ENCODE data around the gene PKNOX2. TPM values are rescaled to one million over a fixed set of nuclear protein-coding genes. Genes with fewer than 3 reads are reported as not detected.
A peak's percentile ranks its signal among the peaks of the same experiment; 100 is the strongest.

PKNOX2 gene
- total RNA-seq, 6 experiments from 2014 or later = 0.09 to 0.31 (median 0.14) TPM

DNA sequence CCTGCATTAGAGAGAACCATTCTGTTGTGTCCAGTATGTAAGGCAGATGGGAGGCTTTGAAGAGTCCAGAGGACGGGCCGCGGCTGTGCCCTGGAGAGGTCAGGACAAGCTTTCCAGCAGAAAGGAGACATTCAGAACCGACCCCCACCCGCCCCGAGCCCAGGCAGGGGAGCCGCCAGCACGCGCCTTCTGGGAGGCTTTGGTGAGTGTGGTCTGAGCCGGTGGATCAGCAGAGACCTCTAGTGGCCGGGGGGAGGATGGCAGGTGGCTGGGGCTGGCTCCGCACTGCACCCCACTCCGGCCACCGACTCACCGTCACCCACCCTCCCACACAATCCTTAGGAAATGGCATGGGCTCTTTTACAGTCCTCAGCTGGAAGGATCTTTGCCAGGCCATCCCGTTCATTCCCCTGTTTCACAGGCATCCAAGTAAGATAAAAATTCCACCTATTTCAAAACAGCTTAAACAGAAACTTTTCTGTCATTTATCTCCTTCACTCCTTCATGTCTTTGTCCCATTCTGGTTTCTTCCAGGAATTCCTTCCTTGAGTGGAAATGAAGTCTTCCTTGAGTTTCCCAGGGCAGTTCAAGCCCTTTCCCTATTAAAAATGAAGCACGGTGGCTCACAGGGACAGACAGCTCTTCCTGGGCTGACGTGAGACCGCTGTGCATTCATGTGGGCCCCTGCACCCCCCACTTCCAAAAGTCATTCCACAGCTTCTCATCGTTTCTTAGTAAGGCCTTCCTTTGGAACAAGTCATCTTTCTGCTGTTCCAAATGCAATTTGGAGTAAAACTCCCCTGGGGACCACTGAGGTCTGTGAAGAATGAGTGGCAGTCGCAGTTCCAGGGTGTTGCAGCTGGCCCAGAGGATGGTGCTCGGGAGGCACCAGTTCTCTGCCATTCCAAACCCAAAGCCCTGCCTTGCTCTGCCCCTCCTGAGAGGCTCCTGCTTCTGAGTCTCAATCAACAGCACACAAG is 240.6 kb downstream of the PKNOX2 start:
- Histone ChIP-seq H3K36me3 (no peaks in the 10 kb centered on the region), H3K4me3 (no peak overlapping the region), H3K27me3 (peaks cover 0 to 4% of the 10 kb centered on the region in 2 donors), H3K27ac (no peak overlapping the region), H3K4me1 (no peaks in the 10 kb centered on the region), H3K9me3 (no peaks in the 10 kb centered on the region)
- WGBS (ENCODE audit: insufficient coverage, low coverage, low lambda C conversion rate, missing lambda C conversion rate) = 36% methylated on average over 7 of the region's 22 CpGs
- no peak for TF ChIP-seq POLR2A (IDR thresholded peaks at IDR 0.05)
- TF ChIP-seq, protein P1, sequence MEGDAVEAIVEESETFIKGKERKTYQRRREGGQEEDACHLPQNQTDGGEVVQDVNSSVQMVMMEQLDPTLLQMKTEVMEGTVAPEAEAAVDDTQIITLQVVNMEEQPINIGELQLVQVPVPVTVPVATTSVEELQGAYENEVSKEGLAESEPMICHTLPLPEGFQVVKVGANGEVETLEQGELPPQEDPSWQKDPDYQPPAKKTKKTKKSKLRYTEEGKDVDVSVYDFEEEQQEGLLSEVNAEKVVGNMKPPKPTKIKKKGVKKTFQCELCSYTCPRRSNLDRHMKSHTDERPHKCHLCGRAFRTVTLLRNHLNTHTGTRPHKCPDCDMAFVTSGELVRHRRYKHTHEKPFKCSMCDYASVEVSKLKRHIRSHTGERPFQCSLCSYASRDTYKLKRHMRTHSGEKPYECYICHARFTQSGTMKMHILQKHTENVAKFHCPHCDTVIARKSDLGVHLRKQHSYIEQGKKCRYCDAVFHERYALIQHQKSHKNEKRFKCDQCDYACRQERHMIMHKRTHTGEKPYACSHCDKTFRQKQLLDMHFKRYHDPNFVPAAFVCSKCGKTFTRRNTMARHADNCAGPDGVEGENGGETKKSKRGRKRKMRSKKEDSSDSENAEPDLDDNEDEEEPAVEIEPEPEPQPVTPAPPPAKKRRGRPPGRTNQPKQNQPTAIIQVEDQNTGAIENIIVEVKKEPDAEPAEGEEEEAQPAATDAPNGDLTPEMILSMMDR (IDR thresholded peaks at IDR 0.05) = peak; percentile 77 to 95 (median 92)
- peak; percentile 68 to 78 (median 72) for DNase-seq
- ATAC-seq = peak; percentile 90 to 98 (median 94)
- intact Hi-C loops (cut with DNase I) = loop anchor here in 1 of 2 donors (10.0 kb wide), 1 partner anchor 320 kb away; no protein-coding TSS in a partner anchor

DNA sequence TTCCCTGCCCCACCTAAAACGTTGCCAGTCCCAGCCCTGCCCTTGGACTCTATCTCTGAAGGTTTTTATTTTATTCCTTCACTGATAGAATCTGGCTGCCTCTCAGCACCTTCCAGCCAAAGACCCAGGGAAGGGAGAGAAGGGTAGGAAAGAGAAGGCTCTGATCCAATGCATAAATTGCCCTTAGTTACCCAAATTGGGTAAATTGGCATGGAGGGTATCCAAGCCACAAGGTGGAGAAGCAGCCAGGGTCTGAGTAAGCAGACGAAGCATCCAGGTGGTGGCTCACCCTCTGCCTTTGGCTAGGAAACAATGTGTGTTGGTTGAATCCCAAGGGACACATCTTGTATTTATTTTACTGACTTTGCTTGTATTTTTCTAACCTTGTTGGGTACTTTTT is 242.5 kb downstream of the PKNOX2 start:
- no peak for ATAC-seq
- Histone ChIP-seq H3K36me3 (no peaks in the 10 kb centered on the region), H3K27ac (no peak overlapping the region), H3K4me3 (no peak overlapping the region), H3K27me3 (peaks cover 0 to 4% of the 10 kb centered on the region in 2 donors), H3K9me3 (no peaks in the 10 kb centered on the region), H3K4me1 (no peaks in the 10 kb centered on the region)
- no peak for TF ChIP-seq POLR2A (IDR thresholded peaks at IDR 0.05)
- TF ChIP-seq, protein P1 (IDR thresholded peaks at IDR 0.05) = no peak
- 19% methylated on average over 2 of the region's 2 CpGs for WGBS (ENCODE audit: insufficient coverage, low coverage, low lambda C conversion rate, missing lambda C conversion rate)
- DNase-seq = no peak
- intact Hi-C loops (cut with DNase I) = loop anchor here in 1 of 2 donors (10.0 kb wide), 1 partner anchor 322 kb away; no protein-coding TSS in a partner anchor

DNA sequence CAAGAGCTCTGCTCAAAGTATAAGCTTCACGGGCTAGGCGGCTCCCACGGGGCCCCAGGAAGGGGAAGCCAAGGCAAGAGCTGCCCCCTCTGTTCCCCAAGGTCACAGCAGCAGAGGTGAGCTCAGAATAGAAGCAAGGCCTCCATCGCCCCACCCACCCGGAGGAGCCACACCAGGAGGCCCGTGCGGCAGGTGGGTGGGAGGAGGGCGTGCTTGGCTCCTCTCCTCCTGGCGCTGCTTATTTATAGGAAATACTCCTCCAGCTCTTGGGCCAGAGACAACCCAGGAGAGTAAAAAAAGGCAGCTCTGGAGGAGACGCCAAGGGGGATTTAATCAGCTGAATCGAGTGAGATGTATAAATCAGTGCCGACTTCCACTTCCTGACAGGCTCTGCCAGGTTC is 243.8 kb downstream of the PKNOX2 start:
- H3K27ac ChIP-seq = no peak overlapping the region
- H3K4me1 ChIP-seq = no peaks in the 10 kb centered on the region
- ATAC-seq (no peak), DNase-seq (no peak)
- WGBS (ENCODE audit: insufficient coverage, low coverage, low lambda C conversion rate, missing lambda C conversion rate) = 30% methylated on average over 2 of the region's 12 CpGs
- TF ChIP-seq, protein P1 (IDR thresholded peaks at IDR 0.05) = no peak
- TF ChIP-seq POLR2A (IDR thresholded peaks at IDR 0.05) = no peak
- H3K9me3 ChIP-seq = no peaks in the 10 kb centered on the region
- peaks cover 0 to 4% of the 10 kb centered on the region in 2 donors for H3K27me3 ChIP-seq
- intact Hi-C loops (cut with DNase I) = loop anchor here in 1 of 2 donors (10.0 kb wide), 1 partner anchor 324 kb away; no protein-coding TSS in a partner anchor
- no peak overlapping the region for H3K4me3 ChIP-seq
- no peaks in the 10 kb centered on the region for H3K36me3 ChIP-seq

DNA sequence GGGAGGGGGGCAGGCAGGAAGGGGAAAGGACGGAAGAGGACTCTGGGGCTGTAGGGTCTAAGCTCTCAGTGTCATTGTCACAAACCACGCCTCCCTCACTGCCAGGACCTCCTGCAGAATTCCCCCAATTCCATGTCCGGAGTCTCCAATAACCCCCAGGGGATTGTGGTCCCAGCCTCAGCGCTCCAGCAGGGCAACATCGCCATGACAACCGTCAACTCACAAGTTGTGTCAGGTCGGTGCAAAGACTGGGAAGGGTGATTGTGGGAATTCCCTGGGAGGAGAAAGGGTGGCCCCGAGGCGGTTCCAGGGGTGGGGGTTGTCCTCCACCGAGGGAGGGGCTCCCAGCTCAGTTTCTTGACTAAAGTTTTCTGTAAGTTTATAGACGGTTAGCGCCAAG is 245.5 kb downstream of the PKNOX2 start:
- H3K27me3 ChIP-seq = peaks cover 0 to 3% of the 10 kb centered on the region in 2 donors
- 18% methylated on average over 5 of the region's 12 CpGs for WGBS (ENCODE audit: insufficient coverage, low coverage, low lambda C conversion rate, missing lambda C conversion rate)
- no peak for TF ChIP-seq POLR2A (IDR thresholded peaks at IDR 0.05)
- TF ChIP-seq, protein P1 (IDR thresholded peaks at IDR 0.05) = no peak
- no peak for DNase-seq
- ATAC-seq = no peak
- intact Hi-C loops (cut with DNase I) = no loop called here
- no peak overlapping the region for H3K4me3 ChIP-seq
- no peaks in the 10 kb centered on the region for H3K36me3 ChIP-seq
- H3K27ac ChIP-seq = no peak overlapping the region
- H3K4me1 ChIP-seq = no peaks in the 10 kb centered on the region
- H3K9me3 ChIP-seq = no peaks in the 10 kb centered on the region
